Left forelimb (tissue), 1 donor: ENCODE data around the gene BICRA.
"Not testable (repeated sequence)": the region's sequence is repeated elsewhere in the genome, so short reads cannot be mapped to it uniquely, and the experiment has no call there.

Experiments
- DNase-seq: peaks from one replicate; pipeline ENCODE4 v3.0.0-alpha.2; 2018; ENCODE audit warnings: low spot score

The BICRA gene

DNA sequence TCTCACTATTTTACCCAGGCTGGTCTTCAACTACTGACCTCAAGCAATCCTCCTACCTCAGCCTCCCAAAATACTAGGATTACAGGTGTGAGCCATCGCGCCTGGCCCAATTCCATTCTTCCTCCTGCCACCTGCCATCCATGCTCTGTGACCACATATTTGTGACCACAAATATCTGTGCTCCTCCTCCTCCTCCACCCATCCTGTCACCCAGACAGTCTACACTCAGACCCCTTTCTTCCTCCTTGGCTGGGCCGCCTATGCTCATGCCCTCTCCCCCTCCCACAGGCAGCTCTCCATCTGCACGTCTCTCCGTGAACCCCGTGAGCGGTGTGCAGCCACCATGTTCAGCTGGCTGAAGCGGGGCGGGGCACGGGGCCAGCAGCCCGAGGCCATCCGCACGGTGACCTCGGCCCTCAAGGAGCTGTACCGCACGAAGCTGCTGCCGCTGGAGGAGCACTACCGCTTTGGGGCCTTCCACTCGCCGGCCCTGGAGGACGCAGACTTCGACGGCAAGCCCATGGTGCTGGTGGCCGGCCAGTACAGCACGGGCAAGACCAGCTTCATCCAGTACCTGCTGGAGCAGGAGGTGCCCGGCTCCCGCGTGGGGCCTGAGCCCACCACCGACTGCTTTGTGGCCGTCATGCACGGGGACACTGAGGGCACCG lies 107.5 kb downstream of the BICRA start:
- no peak for DNase-seq

DNA sequence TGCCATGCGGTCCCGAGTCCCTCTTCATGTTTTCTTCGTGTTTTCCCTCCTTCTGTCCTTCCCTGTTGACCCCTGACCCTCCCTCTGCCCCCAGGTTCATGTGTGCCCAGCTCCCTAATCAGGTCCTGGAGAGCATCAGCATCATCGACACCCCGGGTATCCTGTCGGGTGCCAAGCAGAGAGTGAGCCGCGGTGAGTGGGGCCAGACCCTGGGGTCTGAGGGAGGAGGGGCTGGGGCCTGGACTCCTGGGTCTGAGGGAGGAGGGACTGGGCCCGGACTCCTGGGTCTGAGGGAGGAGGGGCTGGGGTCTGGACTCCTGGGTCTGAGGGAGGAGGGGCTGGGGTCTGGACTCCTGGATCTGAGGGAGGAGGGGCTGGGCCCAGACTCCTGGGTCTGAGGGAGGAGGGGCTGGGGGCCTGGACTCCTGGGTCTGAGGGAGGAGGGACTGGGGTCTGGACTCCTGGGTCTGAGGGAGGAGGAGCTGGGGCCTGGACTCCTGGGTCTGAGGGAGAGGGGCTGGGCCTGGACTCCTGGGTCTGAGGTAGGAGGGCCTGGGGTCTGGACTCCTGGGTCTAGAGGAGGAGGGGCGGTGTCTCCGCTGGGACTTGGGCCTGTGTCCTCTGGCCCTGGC lies 109.6 kb downstream of the BICRA start:
- not testable (repeated sequence) for DNase-seq

DNA sequence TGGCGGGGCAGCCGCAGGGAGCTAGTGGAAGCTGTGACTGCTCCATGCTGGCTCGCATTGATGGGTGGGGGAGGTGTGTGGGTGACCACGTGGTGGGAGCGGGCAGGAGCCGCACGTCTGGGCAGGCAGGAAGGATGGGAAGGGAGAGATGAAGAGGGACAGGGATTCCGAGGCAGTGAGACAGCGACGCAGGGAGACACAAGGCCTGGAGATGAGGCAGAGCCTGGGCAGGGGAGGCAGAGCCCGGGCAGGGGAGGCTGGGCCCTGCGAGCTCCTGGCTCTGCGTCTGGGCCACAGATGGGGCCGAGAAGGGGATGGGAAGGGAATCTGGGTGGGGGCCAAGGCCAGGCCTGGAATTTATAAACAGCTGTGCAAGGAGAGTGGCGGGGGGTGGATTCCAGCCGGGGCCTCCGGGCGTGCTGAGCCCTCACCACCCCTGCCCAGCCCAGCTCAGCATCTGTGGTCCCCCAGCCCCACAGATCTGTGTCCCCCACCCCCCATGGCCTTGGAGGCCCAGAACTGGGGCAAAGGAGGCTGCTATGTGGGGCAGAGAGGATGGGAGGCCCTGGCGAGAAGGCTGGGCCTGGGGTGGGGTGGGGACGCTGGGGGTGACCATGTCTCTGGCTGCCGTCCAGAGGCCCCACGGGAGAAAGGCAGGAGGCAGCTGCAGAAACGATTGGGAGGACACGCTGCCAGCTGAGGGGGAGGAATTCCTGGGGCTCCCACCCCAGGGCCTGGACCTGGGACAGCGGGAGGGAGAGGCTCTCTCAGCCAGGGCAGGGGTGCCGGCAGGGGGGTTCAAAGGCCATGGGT lies 110.3 kb downstream of the BICRA start:
- peak; percentile 95 for DNase-seq

DNA sequence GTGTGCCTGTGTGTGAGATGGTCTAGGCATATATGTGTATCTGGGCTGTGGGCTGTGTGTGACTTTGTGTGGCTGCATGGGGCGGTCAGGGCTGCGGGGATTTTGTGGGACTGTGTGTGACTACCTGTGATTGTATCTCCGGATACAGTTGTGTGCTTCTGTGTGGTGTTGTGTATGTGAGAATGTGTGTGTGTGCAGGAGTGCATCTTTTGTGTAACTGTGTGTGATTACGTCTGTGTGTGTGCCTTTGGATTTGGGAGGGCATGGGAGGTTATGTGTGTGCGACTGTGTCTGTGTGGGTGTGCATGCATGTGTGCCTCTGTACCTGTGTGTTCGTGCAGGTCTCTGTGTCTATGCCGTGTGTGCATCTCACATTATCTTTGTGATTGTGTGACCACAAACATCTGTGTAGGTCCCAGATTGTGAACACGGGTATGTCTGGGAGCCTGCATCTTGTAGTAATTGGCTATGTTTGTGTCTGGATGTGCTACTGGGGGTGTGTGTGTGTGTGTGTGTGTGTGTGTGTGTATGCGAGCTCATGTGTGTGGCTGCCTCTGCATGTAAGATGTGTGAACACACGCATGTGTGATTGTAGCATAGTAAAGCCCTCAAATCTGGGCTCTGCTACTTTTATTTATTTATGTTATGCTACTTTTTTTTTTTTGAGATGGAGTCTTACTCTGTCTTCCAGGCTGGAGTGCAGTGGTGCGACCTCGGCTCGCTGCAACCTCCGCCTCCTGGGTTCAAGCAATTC lies 111.9 kb downstream of the BICRA start:
- no peak for DNase-seq

DNA sequence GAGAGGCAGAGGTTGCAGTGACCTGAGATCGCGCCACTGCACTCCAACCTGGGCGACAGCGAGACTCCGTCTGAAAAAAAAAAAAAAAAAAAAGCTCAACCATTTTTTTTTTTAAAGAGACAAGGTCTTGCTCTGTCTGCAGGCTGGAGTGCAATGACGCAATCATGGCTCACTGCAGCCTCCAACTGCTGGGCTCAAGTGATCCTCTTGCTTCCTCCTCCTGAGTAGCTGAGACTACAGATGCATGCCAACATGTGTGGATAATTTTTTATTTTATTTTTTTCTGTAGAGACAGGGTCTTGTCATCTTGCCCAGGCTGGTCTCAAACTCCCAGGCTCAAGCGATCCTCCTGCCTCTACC lies 114.6 kb downstream of the BICRA start:
- DNase-seq, result no peak

DNA sequence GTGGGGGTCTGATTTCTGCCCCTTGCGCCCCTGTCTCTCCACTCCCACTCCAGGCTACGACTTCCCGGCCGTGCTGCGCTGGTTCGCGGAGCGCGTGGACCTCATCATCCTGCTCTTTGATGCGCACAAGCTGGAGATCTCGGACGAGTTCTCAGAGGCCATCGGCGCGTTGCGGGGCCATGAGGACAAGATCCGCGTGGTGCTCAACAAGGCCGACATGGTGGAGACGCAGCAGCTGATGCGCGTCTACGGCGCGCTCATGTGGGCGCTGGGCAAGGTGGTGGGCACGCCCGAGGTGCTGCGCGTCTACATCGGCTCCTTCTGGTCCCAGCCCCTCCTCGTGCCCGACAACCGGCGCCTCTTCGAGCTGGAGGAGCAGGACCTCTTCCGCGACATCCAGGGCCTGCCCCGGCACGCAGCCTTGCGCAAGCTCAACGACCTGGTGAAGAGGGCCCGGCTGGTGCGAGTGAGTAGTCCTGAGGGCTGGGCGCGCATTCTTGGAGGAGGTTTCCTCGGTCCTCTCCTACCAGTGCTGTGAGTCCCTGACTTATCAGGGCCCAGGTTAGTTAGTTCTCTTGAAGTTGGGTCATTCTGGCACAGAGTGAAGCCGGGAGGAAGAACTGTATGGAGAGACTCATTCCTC lies 116.9 kb downstream of the BICRA start:
- no peak for DNase-seq

DNA sequence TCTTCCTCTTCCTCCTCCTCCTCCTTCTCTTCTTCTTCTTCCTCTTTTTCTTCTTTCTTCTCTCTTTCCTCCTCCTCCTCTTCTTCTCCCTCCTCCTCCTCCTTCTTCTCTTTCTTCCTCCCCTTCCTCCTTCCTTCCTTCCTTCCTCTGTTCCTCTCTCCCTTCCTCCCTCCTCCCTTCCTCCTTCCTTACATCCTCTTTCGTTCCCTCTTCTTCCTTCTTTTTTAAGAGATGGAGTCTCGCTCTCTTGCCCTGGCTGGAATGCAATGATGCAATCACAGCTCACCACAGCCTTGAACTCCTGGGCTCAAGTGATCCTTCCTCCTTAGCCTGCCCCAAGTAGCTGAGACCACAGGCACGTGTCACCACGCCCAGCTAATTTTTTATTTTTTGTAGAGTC lies 117.5 kb downstream of the BICRA start:
- no peak for DNase-seq

DNA sequence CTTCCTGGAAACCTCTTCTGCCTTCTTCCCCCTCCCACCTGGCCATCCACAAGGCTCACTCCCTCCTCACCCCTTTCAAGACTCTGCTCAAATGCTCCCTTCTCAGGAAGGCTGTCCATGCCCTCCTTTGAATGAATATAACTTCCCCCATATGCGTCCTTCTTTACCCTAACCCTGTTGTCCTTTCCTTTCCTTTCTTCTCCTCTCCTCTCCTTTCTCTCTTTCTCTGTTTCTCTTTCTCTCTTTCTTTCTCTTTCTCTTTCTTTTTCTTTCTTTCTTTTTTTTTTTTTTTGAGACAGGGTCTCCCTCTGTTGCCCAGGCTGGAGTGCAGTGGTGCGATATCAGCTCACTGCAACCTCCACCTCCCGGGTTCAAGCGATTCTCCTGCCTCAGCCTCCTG lies 119.4 kb downstream of the BICRA start:
- DNase-seq, result not testable (repeated sequence)

DNA sequence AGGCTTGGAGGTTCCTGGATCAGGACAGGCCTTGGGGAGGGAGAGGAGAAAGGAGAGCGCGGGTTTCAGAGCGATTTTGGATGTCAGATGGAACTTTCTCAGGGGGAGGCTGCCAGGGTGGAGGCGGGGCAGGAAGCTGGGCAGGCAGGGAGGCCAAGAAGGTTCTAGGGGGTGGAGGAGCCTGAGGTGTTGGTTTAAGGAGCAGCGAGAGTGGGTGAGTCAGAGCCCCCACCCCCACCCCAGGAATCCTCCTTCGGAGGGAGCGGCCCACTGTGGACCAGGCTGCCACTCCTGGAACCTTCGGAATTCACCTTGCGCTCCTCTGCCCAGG lies 120.5 kb downstream of the BICRA start:
- no peak for DNase-seq

DNA sequence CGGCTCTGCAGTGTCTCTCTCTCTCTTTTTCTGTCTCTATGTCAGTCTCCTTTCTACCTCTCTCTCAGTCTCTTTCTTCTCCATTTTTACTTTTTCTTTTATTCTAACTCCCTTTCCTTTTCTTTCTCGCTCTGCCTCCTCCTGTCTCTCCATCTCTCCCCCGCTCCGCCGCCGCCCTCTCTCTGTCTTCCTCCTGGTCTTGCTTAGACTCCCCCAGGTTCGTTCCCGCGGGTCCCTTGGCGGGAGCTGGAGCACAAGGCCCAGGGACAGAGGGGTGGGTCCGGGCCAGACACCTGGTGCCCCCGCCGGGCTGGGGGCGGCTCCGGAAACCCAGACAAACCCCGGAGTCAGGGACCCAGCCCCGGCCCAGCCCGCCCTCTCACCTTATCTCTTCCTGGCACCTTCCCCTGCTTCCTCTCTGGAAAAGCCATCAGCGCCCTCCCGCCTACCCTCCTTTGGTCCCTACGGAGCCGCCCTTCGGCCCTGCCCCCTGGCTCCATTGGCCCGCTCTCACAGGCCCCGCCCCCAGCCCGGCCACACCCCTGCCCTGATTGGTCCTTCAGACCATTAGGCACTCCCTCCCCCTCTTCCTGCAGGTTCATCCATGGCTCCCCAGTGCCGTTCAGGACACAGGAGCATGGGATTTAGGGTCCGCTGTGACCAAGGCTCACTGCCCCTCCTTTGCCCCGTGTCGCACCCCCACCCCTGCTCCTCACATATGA lies 121.0 kb downstream of the BICRA start:
- DNase-seq, result no peak

DNA sequence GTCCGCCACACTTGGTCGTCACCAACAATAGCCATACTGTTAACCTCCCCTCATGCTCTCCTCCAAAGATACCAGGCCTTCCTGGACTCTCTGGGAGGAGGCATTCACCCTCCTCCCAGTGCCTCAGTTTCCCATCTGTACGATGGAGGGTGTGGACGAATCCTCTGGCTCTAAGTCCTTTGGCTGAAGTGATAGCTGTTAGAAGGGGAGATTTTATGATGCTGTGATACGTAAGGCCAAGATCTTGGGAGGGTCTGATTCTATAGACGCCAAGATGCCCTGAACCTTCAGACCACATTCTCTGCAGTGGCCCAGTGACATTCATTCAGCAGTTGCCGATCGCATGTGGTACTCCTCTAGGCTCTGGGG lies 121.6 kb downstream of the BICRA start:
- no peak for DNase-seq

DNA sequence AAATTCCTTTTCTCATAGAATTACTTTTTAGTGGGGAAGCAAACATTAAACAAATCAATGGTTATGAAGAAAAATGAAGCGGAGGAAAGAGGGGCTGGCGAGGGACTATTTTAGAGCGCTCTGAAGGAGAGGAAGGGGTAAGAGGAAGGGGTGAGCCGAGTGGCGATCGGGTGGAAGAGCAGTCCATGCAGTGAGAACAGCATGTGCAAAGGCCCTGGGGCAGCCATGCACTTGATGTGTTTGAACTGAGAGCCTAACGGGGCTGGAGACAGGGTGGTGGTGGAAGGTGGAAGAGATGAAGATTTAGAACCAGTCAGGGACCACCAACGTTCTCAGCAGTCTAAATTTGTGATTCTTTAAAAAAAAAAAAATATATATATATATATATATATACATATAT lies 122.0 kb downstream of the BICRA start:
- no peak for DNase-seq

DNA sequence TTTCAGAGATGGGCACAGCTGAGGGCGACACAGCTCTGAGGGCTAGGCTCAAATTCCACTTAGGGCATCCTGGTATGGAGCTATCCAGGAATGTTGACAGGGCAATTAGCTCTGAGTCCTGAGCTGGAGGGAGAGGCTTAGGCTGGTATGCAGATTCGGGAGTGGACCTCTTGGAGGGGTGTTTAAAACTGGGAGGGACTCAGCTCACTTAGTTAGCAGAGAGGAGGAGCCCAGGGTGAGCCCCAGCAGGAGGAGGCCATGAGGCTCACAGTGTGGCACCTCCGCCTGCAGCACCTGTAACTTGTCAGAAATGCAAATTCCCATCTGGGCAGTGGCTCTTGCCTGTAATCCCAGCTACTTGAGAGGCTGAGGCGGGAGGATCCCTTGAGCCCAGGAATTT lies 126.2 kb downstream of the BICRA start:
- no peak for DNase-seq

DNA sequence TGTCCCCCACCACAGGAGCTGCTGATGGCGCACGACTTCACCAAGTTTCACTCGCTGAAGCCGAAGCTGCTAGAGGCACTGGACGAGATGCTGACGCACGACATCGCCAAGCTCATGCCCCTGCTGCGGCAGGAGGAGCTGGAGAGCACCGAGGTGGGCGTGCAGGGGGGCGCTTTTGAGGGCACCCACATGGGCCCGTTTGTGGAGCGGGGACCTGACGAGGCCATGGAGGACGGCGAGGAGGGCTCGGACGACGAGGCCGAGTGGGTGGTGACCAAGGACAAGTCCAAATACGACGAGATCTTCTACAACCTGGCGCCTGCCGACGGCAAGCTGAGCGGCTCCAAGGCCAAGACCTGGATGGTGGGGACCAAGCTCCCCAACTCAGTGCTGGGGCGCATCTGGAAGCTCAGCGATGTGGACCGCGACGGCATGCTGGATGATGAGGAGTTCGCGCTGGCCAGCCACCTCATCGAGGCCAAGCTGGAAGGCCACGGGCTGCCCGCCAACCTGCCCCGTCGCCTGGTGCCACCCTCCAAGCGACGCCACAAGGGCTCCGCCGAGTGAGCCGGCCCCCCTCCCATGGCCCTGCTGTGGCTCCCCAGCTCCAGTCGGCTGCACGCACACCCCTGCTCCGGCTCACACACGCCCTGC lies 132.1 kb downstream of the BICRA start:
- DNase-seq, result no peak

DNA sequence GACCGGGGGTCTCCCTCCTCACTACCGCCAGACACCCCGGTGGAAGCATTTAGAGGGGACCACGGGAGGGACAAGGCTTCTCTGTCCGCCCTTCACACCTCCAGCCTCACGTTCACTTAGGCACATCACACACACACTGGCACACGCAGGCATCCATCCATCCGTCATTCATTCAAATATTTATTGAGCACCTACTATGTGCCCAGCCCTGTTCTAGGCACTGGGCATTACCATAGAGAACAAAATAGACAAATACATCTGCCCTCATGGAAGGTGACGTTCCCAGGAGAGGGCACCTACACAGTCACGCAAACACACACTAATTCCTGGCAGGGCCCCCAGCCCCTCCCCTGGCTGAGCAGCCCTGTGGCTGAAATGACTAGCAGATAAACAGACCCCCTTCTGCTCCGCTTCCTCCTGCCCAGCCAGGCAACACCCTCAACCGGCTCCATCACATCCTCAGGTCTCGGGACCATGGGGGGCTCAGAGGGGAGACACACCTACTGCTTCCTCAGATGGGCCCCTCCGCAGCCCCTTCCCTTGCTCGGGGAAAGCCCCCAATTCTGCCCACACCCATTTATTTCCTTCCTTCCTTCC lies 132.7 kb downstream of the BICRA start:
- DNase-seq, result no peak

DNA sequence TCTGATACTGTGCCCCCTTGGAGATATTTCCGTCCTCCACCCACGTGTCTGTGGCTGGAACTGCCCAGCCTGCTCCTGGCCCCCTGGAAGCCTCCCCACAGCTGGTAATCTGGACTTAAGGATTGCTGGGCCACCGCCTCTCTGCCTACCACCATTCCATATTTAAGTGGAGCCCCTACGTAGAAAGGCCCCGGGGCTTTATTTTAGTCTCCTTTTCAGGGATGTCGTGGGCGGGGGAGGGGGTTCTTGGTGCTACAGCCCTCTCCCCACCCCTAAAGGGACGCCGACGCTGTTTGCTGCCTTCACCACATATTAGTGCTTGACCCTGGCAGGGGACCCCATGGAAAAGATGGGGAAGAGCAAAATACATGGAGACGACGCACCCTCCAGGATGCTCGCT lies 133.7 kb downstream of the BICRA start:
- no peak for DNase-seq

DNA sequence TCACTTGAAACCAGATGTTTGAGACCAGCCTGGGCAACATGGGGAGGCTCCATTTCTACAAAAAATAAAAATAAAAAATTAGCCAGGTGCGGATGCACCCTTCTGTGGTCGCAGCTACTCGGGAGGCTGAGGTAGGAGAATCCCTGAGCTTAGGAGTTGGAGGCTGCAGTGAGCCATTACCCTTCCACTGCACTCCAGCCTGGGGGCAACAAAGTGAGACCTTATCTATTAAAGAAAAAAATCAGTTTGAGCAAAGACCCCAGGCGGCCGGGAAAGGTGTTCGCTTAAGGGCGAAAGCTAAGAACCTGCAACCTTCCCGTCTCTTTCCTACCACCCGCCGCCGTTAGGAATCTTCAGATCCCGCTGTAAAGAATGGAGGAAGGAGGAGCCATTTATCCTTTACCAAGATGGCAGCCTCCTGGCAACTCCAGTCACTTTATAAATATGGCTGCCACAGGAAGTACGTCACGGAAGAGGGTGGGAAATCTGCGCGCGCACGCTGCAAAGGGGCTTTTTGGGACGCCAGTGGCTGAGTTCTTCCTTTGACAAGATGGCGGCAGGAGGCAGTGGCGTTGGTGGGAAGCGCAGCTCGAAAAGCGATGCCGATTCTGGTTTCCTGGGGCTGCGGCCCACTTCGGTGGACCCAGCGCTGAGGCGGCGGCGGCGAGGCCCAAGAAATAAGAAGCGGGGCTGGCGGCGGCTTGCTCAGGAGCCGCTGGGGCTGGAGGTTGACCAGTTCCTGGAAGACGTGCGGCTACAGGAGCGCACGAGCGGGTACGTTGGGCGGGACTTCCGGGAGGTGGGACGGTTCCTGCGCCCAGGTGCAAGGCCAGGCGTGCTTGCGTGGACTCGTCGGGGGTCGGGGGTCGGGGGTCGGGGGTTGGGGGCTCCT lies 136.3 kb downstream of the BICRA start, which contains the start of gene NOP53:
NOP53 (plus strand) TSS at position 537 of the 892 bp plus-strand sequence; CDS start at position 551, 14 bp downstream.
- peak; percentile 98 for DNase-seq

DNA sequence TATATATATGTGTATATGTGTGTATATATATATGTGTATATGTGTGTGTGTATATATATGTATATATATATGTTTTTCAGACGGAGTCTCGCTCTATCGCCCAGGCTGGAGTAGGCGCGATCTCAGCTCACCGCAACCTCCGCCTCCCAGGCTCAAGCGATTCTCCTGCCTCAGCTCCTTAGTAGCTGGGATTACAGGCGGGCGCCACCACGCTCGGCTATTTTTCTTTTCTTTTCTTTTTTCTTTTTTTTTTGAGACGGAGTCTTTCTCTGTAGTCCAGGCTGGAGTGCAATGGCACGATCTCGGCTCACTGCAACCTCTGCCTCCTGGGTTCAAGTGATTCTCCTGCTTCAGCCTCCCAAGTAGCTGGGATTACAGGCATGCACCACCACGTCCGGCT lies 137.2 kb downstream of the BICRA start:
- not testable (repeated sequence) for DNase-seq

DNA sequence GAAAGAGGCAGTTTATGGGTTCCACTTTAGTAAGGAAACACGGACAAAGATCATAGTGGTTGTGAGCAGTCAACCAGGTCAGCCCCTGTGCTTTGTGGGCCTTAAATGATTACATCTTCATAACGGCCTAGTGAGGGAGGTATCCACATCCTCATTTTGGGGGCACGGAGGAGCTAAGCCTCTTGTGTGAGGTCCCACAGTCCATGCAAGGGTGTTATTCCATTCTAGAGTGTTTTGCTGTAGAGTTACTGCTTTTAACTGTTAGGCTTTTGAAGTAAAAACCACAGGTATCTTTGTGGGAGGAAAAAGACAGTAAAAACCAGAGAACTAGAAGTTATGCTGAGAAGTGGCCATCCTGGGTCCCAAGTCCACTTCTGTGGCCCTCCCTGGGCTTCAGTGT lies 140.4 kb downstream of the BICRA start:
- no peak for DNase-seq
